DOHH2 (cell line): ENCODE data around the gene ANK3.

Source experiments
- CTCF ChIP-seq: fragments of 200-600 bp; sonication (generic); IDR thresholded peaks from one replicate; pipeline ENCODE4 v1.5.1; 2014; ENCODE audit warnings: antibody characterized with exemption, mild to moderate bottlenecking, low read depth, low read length; ENCODE audit not compliant: poor library complexity, severe bottlenecking
- EZH2phosphoT487 ChIP-seq: fragments of 200-600 bp; sonication (generic); IDR thresholded peaks from 2 replicates; pipeline ENCODE4 v1.6.1; 2017; ENCODE audit warnings: borderline replicate concordance, mild to moderate bottlenecking, antibody characterized with exemption, low read length, moderate library complexity, mixed read lengths

- TF ChIP-seq CTCF (no peak), EZH2phosphoT487 (no peak)
Measured at GRCh38 chr10:60266513-60266912, 123.2 kb downstream of the ANK3 start.
